BLaER1 treated with 17β-estradiol and CSF1 and Interleukin-3, amounts not matched to agents 10 nM and 100 nM (cell line): ENCODE results near the gene RRM1.

Experiments used
- H3K27ac ChIP-seq, 11 experiments: shearing (Covaris generic); formaldehyde crosslinking; 2 replicates each; pipeline ENCODE4 v1.8.1; 2022
- H3K27me3 ChIP-seq, 11 experiments: shearing (Covaris generic); formaldehyde crosslinking; 2 replicates each; pipeline ENCODE4 v1.8.1; 2022
- H3K36me3 ChIP-seq, 11 experiments: shearing (Covaris generic); formaldehyde crosslinking; 2 replicates each; pipeline ENCODE4 v1.8.1; 2022
- H3K4me1 ChIP-seq, 10 experiments: shearing (Covaris generic); formaldehyde crosslinking; 2 replicates each; pipeline ENCODE4 v1.8.1; 2022
- H3K4me2 ChIP-seq, 11 experiments: shearing (Covaris generic); formaldehyde crosslinking; 2 replicates each; pipeline ENCODE4 v1.8.1; 2022
- H3K4me3 ChIP-seq, 10 experiments: shearing (Covaris generic); formaldehyde crosslinking; 2 replicates each; pipeline ENCODE4 v1.8.1; 2022
- H3K9ac ChIP-seq, 11 experiments: shearing (Covaris generic); formaldehyde crosslinking; 2 replicates each; pipeline ENCODE4 v1.8.1; 2022
- H3K9me3 ChIP-seq, 11 experiments: shearing (Covaris generic); formaldehyde crosslinking; replicated peaks in 1 of 11; 2 replicates each; pipeline ENCODE4 v1.8.1; 2022
- H4K20me1 ChIP-seq, 11 experiments: shearing (Covaris generic); formaldehyde crosslinking; 2 replicates each; pipeline ENCODE4 v1.8.1; 2022
- Cebpa-rat ChIP-seq, 11 experiments: shearing (Covaris generic); IDR thresholded peaks; 2 replicates each; pipeline ENCODE4 v1.8.1; 2022

Gene RRM1

DNA sequence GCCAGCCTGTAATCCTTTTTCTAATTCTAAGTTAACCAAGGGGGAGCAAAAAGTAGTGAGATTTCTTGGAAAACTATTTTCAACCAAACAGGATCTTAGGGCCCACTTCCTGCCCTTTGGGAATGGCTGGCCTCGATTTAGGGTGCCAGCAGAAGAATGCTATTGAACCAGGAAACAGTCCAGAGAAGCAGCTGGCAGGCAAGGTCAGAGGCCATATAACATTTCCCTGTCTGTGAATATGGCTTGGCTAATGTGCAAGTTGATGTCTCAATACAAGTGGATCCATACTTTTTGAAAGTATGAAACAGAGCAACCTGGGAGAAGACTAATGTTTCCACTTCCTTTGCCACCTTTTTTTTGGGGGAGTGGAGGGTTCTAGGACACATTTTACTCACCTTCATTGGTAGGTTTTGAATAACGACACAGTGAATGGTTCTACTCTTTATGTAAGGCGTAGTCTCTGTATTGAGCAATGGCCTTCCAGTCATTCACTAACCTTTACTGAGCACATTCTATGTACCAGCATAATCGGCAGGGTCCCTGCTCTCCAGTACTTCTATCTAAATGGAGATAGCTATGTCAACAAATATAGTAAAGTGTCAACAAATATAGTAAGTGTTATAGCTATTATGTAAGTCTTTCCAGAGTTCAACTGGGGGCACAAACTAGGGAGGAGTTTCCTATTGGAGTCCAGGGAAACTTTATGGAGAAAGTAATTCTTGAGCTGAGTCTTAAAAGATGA lies 34.2 kb upstream of the RRM1 start:
- no peak overlapping the region for H3K4me3 ChIP-seq
- TF ChIP-seq Cebpa-rat (IDR thresholded peaks at IDR 0.05), result no peak
- H3K27me3 ChIP-seq, result no peaks in the 10 kb centered on the region
- no peak overlapping the region for H3K27ac ChIP-seq
- H3K9ac ChIP-seq, result no peak overlapping the region
- H3K36me3 ChIP-seq, result peaks cover 6 to 74% (median 38%) of the 10 kb centered on the region in 11 experiments; a peak in 20 of 22 replicates
- no peaks in the 10 kb centered on the region for H3K9me3 ChIP-seq
- peaks cover 28 to 45% (median 31%) of the 10 kb centered on the region in 10 experiments for H3K4me1 ChIP-seq
- H3K4me2 ChIP-seq, result no peak overlapping the region
- H4K20me1 ChIP-seq, result no peaks in the 10 kb centered on the region

DNA sequence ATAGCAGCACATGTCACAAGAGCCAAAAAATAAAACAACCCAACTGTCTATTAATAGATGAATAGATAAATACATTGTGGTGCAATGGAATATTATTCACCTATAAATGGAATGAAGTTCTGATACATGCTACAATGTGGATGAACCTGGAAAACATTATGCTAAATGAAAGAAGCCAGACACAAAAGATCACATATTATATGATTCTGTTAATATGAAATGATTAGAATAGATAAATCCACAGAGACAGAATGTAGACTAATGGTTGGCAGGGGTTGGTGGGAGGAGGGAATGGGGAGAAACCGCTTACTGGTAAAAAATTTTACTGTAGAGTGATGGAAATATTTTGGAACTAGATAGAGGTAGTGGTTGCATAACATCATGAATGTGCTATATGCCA lies 32.9 kb upstream of the RRM1 start:
- peaks cover 25 to 41% (median 26%) of the 10 kb centered on the region in 10 experiments for H3K4me1 ChIP-seq
- H3K36me3 ChIP-seq, result peaks cover 6 to 73% (median 27%) of the 10 kb centered on the region in 11 experiments; a peak in 20 of 22 replicates
- no peak overlapping the region for H3K9ac ChIP-seq
- no peak for TF ChIP-seq Cebpa-rat (IDR thresholded peaks at IDR 0.05)
- no peaks in the 10 kb centered on the region for H3K27me3 ChIP-seq
- H3K4me2 ChIP-seq, result no peak overlapping the region
- no peak overlapping the region for H3K27ac ChIP-seq
- no peaks in the 10 kb centered on the region for H3K9me3 ChIP-seq
- H3K4me3 ChIP-seq, result no peak overlapping the region
- H4K20me1 ChIP-seq, result peaks cover 0 to 5% (median 0%) of the 10 kb centered on the region in 11 experiments; a peak in 1 of 22 replicates

DNA sequence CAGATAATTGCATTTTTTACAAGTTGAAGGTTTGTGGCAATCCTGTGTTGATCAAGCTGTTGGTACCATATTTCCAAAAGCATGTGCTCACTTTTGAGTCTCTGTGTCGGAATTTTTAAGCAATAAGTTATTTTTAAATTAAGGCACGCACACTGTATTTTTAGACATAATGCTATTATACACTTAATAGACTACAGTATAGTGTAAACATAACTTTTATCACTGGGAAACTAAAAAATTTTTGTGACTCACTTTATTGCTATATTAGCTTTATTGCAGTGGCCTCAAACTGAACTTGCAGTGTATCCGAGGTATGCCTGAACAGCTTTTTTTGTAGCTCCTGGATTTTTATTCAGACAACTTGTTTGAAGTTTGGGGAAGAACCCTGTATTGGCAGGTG lies 31.3 kb upstream of the RRM1 start:
- H3K27me3 ChIP-seq, result no peaks in the 10 kb centered on the region
- no peak overlapping the region for H3K4me2 ChIP-seq
- H3K36me3 ChIP-seq, result peaks cover 6 to 80% (median 27%) of the 10 kb centered on the region in 11 experiments; a peak in 20 of 22 replicates
- no peak overlapping the region for H3K9ac ChIP-seq
- no peak for TF ChIP-seq Cebpa-rat (IDR thresholded peaks at IDR 0.05)
- H3K27ac ChIP-seq, result no peak overlapping the region
- H4K20me1 ChIP-seq, result peaks cover 0 to 5% (median 0%) of the 10 kb centered on the region in 11 experiments; a peak in 1 of 22 replicates
- H3K4me3 ChIP-seq, result no peak overlapping the region
- H3K4me1 ChIP-seq, result peaks cover 10 to 40% (median 12%) of the 10 kb centered on the region in 10 experiments
- no peaks in the 10 kb centered on the region for H3K9me3 ChIP-seq

DNA sequence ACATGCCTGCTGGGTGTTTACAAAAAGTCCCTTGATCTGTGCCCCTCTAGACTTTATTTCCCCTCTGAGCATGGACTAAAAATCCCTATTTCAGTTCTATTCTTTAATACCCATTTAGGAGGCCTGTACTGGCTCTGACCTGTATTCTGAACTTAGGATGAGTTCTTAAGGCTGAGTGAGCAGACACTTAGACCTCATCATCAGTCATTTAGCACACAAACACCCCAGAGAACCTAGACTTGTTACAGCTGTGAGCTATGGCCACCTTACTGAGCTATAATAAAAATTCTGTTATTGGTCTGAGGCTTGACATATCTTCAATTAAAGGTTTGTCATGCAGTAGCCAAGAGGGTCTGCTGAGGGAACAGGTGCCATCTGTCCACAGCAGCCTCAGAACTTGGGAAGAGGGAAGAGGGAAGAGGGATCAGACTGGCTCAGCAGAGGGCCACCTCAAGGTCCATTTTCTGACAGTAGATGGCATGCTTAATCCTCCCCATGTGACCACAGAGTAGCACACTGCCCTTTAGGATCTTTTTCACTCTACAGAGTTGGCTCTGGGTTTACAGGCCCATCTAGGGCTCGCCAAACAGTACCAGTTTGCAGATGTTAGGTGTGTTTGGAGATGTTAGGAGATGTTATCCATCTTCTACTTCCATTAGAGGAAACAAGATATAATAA lies 30.2 kb upstream of the RRM1 start:
- no peak overlapping the region for H3K4me3 ChIP-seq
- H3K36me3 ChIP-seq, result peaks cover 2 to 72% (median 23%) of the 10 kb centered on the region in 11 experiments; a peak in 20 of 22 replicates
- H3K27me3 ChIP-seq, result no peaks in the 10 kb centered on the region
- no peak overlapping the region for H3K27ac ChIP-seq
- no peak overlapping the region for H3K9ac ChIP-seq
- H3K4me2 ChIP-seq, result no peak overlapping the region
- peaks cover 0 to 5% (median 0%) of the 10 kb centered on the region in 11 experiments; a peak in 1 of 22 replicates for H4K20me1 ChIP-seq
- no peaks in the 10 kb centered on the region for H3K9me3 ChIP-seq
- H3K4me1 ChIP-seq, result peaks cover 5 to 40% (median 9%) of the 10 kb centered on the region in 10 experiments; a peak in 16 of 20 replicates
- no peak for TF ChIP-seq Cebpa-rat (IDR thresholded peaks at IDR 0.05)

DNA sequence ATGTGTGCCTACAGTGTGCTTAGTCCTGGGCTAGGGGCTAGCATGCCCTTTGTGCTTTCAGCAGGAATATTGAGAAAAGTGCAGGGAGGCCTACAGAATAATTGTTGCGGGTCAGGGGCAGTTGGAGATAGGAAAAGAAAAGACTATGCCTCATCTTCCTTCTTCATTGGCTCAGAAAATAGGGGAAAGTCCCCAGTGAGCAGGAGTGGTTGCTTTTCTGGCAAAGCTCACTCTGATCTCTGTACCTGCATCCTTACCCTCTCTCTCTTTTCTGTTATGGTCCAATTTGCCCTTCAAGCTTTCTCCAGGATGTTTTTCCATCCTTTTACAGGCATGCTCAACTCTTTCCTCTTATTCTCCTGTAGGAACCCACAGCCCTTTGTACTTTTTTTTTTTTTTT lies 29.5 kb upstream of the RRM1 start:
- Histone ChIP-seq H4K20me1 (peaks cover 0 to 5% (median 0%) of the 10 kb centered on the region in 11 experiments; a peak in 1 of 22 replicates), H3K27me3 (no peaks in the 10 kb centered on the region), H3K27ac (no peak overlapping the region), H3K4me2 (no peak overlapping the region), H3K9me3 (no peaks in the 10 kb centered on the region), H3K4me1 (peaks cover 5 to 45% (median 9%) of the 10 kb centered on the region in 10 experiments; a peak in 16 of 20 replicates), H3K4me3 (no peak overlapping the region), H3K9ac (no peak overlapping the region), H3K36me3 (peaks cover 0 to 67% (median 17%) of the 10 kb centered on the region in 11 experiments; a peak in 19 of 22 replicates)
- no peak for TF ChIP-seq Cebpa-rat (IDR thresholded peaks at IDR 0.05)

DNA sequence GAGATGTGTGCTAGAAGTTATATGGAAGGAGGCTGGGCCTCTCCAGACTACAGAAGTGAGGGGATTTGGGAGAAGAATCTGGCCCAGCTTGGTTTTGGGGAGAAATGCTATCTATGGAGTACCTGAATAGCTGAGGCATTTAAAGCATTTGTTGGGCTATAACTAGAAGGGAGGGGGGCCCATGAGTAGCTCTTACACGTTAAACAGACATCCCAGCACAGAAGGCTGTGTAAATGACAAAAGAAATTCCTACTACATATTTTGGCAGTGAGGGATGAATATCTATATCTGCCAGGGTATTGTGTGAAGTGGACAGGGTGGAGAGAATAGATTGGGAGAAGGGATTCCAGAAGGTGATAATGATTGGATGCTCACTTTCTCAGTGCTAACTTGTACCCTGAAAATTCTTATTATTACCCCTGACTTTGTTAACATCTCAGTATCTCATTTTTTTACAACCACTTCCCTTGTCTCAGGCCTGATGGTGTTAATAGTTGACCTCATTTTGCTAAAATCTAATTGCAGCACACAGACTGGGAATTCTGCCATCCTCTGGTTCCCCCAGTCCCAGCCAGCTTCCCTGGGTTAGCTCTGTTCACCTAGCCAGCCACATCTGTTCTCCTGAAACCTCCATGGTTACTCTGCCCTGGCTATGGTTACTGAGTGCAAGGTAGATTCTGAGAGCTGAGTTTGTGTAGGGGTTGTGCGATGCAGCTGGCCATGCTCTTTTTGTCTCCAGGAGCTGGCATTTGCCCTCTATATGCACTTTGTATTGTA lies 28.8 kb upstream of the RRM1 start:
- Histone ChIP-seq H3K4me1 (peaks cover 5 to 46% (median 9%) of the 10 kb centered on the region in 10 experiments; a peak in 16 of 20 replicates), H3K4me3 (no peak overlapping the region), H3K36me3 (peaks cover 0 to 67% (median 10%) of the 10 kb centered on the region in 11 experiments; a peak in 16 of 22 replicates), H3K9me3 (no peaks in the 10 kb centered on the region), H4K20me1 (peaks cover 0 to 5% (median 0%) of the 10 kb centered on the region in 11 experiments; a peak in 1 of 22 replicates), H3K9ac (no peak overlapping the region), H3K27me3 (no peaks in the 10 kb centered on the region), H3K4me2 (no peak overlapping the region), H3K27ac (no peak overlapping the region)
- no peak for TF ChIP-seq Cebpa-rat (IDR thresholded peaks at IDR 0.05)

GRCh38 chr11:4066910-4067309 lies 27.7 kb upstream of the RRM1 start:
- H3K27me3 ChIP-seq, result no peaks in the 10 kb centered on the region
- peaks cover 5 to 46% (median 11%) of the 10 kb centered on the region in 10 experiments; a peak in 16 of 20 replicates for H3K4me1 ChIP-seq
- no peaks in the 10 kb centered on the region for H3K9me3 ChIP-seq
- peak overlapping the region in 2 of 11 experiments; percentile 25 to 34; a peak in 2 of 22 replicates for H3K4me2 ChIP-seq
- H3K9ac ChIP-seq, result no peak overlapping the region
- no peak overlapping the region for H3K4me3 ChIP-seq
- H4K20me1 ChIP-seq, result peaks cover 0 to 5% (median 0%) of the 10 kb centered on the region in 11 experiments; a peak in 1 of 22 replicates
- TF ChIP-seq Cebpa-rat (IDR thresholded peaks at IDR 0.05), result no peak
- no peak overlapping the region for H3K27ac ChIP-seq
- H3K36me3 ChIP-seq, result peaks cover 0 to 67% (median 0%) of the 10 kb centered on the region in 11 experiments; a peak in 10 of 22 replicates

DNA sequence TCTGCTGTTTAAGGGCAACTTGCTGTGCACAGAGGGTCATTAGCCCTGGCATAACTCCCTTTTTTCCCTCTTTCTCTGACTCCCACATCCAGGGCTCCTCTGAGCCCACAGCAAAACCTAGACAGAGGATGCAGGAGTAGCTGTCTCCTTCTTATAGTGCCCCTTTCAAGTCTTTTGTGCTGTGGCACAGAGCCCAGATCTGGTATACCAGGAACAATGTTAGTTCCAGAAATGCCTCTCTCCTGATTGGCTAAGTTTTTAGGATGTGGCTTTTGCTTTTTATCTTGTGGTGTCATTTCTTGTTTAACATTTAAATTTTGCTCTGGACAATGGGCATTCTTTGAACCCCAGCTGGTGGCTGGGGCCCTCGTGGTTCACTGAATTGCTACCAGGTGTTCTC lies 25.6 kb upstream of the RRM1 start:
- no peak overlapping the region for H3K4me3 ChIP-seq
- no peaks in the 10 kb centered on the region for H3K9me3 ChIP-seq
- peak overlapping the region in 8 of 11 experiments; percentile 1 to 62 (median 36); a peak in 11 of 22 replicates for H3K4me2 ChIP-seq
- H3K4me1 ChIP-seq, result peaks cover 5 to 55% (median 17%) of the 10 kb centered on the region in 10 experiments; a peak in 16 of 20 replicates
- no peak overlapping the region for H3K27ac ChIP-seq
- H4K20me1 ChIP-seq, result peaks cover 0 to 5% (median 0%) of the 10 kb centered on the region in 11 experiments; a peak in 1 of 22 replicates
- TF ChIP-seq Cebpa-rat (IDR thresholded peaks at IDR 0.05), result no peak
- no peaks in the 10 kb centered on the region for H3K27me3 ChIP-seq
- H3K36me3 ChIP-seq, result peaks cover 0 to 67% (median 2%) of the 10 kb centered on the region in 11 experiments; a peak in 10 of 22 replicates
- H3K9ac ChIP-seq, result no peak overlapping the region
